ENCODE results near the gene SH2B3.
"Not testable (repeated sequence)": the region's sequence is repeated elsewhere in the genome, so short reads cannot be mapped to it uniquely, and the experiment has no call there.

SH2B3 gene

DNA sequence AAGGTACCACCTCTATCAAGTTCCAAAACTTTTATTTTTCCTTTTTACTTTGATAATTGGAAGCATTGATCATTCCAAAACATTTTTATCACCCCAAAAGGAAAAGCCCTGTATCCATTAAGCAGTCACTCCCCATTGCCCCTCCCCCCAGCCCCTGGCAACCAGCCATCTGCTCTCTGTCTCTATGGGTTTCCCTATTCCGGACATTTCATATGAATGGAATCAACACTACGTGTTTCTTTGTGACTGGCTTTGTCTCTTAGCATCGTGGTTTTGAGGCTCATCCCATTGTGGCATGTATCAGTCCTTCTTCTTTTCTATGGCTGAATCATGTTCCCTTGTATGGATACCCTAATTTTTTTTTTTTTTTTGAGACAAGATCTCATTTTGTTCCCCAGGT is 18.8 kb upstream of the SH2B3 start:
- peak in 1 of 2 experiments; percentile 9 for DNase-seq (ENCODE audit: low read depth in 2 of 2)

DNA sequence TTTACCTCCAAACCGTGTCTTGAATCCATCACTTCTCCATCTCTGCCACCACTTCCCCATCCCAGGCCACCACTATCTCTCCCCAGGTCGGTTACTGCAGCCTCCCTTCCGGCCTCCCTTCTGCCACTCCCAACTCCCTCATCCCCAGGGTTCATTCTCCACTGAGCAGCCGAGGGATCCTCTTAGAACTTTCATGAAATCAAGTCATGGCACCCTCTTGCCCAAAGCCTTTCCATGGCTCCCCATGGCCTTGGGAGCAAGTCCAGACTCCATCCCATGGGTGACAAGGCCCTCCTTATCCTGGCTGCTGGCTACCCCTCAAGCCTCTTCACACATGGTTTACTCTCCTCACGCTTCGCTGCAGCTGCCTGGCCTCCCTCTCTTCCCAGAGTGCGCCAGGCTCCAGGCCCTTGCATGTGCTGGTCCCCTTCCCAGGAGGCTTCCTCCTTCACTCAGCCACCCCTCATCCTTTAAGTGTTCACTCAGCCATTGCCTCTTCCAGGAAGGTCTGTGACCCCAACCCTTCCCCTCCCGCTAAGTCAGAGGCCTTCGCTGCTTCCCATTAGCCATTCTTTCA is 17.9 kb upstream of the SH2B3 start:
- no peak for DNase-seq (ENCODE audit: low read depth in 2 of 2)

DNA sequence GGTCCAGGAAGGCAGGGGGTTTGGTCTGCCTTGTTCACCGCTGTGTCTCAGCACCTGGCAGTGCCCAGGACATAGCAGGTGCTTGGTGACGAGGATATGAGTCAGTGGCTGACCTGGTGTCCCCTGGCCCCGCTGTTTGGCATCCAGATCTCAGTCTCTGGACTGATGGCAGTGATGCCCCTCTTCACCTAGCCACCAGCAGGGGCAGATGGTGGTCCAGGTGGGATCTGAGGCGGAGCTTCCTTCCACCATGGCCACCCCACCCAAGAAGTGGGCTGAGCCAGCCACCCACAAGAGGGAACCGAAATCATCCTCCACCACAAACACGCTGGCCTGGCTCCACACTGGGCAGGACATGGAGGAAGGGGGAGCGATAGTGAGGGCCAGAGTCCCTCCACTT is 16.1 kb upstream of the SH2B3 start:
- no peak for DNase-seq (ENCODE audit: low read depth in 2 of 2)

DNA sequence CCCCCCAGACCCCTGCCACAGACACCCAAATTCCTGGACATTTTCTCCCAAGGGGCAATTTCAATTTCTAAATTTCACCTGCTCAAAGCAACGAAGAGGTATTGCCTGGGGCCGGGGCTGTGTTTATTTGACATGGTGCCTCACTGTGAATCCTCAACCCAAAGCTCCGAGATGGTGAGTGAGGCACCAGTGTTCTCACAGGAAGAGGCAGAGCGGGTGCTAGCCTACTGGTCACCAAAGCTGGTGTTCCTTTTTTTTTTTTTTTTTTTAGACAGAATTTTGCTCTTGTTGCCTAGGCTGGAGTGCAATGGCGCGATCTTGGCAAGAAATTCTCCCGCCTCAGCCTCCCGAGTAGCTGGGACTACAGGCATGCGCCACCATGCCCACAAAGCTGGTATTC is 14.8 kb upstream of the SH2B3 start:
- no peak for DNase-seq (ENCODE audit: low read depth in 2 of 2)

DNA sequence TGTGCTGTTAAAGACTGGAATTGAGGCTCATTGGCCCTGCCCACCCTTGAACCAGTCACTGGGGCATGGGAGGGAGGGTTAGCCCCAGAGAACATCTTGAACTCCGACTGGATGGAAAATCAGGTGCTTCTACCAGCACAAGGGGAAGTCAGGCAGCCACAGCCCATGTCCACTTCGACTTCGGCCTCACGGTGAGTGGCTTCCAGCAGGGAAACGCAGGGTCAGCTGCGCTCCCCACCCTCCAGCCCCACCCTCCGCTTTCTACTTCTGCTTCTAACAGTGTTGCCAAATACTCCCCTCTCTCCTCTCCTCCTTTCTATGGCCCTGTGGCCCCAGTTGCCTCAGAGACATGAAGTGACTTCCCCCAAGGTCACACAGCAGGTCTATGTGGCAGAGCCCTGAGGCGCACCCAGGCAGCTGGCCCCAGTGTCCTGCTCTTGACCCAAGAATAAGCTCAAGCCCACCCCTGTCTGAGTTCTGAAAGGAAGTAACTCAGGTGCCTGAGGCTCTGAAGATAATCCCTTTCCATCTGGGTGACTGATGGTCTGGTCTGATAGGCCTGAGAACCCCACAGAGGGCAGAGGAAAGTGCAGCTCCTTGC is 11.9 kb upstream of the SH2B3 start:
- no peak for DNase-seq (ENCODE audit: low read depth in 2 of 2)

DNA sequence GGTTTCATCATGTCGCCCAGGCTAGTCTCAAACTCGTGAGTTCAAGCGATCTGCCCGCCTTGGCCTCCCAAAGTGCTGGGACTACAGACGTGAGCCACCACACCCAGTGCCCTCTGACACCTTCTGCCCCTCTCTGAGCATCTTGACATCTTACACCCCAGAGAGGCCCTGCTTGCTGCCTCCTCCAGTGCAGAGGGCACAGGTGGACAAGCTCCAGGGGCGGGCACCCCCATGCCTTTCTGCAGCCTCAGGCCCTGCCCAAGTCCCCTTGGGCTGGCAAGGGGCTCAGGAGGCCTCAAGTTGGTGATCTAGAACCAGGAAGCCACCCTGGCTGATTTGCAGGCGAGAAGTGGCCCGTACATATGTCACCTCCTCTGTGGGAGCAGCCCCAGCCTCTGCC is 11.2 kb upstream of the SH2B3 start:
- no peak for DNase-seq (ENCODE audit: low read depth in 2 of 2)

DNA sequence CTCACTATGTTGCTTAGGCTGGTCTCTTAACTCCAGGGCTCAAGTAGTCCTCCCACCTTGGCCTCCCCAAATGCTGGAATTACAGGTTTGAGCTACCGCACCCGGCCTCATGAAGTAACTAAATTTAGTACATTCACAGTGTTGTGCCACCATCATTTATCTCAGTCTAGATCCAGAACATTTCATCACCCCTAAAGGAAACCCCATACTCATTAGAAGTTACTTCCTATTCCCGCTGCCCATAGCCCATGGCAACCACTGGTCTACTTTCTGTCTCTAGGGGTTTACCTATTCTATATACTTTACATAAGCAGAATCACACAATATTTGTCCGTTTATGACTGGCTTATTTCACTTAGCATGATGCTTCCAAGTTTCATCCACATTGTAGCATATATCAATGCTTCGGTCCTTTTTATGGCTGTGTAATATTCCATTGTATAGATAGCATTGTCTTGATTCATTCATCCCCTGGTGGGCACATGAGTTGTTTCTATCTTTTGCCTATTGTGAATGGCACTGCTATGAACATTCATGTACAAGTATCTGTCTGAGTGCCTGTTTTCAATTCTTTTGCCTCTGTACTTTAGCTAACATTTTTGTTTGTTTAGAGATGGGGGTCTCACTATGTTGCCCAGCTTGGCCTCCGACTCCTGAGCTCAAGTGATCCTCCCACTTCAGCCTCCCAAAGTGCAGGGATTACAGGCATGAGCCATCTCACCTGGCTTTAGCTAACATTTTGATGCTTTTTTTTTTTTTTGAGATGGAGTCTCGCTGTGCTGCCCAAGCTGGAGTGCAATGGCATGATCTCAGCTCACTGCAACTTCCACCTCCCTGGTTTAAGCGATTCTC is 10.2 kb upstream of the SH2B3 start:
- no peak for DNase-seq (ENCODE audit: low read depth in 2 of 2)

DNA sequence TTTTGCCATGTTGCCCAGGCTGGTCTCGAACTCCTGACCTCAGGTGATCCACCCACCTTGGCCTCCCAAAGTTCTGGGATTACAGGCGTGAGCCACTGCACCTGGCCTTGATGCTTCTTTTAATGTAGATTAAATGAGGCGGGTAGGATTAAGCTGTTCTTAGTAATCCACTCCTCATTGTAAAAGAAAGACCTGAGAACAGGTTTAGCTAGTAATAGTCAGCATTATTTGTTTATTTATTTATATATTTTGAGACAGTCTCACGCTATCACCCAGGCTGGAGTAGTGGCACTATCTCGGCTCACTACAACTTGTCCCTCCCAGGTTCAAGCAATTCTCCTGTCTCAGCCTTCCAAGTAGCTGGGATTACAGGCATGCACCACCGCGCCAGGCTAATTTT is 9.5 kb upstream of the SH2B3 start:
- DNase-seq (ENCODE audit: low read depth in 2 of 2), result not testable (repeated sequence)

DNA sequence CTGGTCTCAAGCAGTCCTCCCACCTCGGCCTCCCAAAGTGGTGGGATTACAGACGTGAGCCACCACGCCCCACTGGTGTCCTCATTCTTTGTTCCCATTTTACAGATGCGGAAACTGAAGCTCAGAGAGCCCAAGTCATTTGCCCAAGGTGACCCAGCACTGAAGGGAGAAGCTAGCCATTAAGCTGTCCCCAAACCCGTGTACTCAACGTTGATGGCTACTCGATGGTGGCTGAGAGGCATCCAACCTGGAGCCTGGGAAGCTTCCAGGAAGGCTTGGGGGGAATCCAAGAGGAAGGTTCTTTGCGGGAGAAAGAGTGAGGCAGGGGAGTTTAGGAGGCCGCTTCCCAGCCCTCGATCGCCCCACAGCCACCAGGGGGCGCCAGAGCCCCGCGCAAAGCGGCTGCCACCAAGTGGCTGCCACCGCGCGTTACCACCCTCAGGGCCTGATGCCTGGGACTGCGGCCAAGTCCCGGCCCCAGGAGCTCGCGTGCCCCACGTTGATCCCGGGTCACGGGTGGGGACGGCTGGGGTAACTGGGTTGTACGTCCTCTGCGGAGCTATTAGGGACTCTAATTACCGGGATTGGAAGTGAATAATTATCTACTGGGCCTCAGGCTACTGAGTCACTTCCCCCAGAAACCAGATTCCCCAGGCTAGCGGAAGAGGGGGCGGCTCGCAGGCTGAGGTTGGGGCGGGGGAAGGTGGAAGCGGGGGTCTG is 8.8 kb upstream of the SH2B3 start:
- DNase-seq (ENCODE audit: low read depth in 2 of 2), result peak; percentile 30 to 36

DNA sequence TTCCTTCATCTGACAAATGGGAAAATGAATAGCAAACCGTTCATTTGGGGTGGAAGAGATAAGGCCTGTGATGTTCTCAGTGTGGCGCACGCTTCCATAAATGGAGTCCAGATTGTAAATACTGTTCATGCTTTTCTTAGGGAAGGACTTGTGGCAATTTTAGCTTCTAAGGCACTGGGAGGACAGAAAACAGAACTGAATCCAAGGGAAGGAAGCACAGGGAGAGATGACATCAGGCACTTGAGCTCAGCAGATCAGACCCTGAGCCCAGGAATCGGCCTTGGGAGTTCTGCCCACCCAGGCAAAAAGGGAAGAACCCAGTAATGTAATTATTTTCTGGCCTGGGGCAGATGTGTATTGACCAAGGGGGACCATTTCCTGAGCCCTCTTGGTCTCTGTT is 7.2 kb upstream of the SH2B3 start:
- DNase-seq (ENCODE audit: low read depth in 2 of 2), result no peak

DNA sequence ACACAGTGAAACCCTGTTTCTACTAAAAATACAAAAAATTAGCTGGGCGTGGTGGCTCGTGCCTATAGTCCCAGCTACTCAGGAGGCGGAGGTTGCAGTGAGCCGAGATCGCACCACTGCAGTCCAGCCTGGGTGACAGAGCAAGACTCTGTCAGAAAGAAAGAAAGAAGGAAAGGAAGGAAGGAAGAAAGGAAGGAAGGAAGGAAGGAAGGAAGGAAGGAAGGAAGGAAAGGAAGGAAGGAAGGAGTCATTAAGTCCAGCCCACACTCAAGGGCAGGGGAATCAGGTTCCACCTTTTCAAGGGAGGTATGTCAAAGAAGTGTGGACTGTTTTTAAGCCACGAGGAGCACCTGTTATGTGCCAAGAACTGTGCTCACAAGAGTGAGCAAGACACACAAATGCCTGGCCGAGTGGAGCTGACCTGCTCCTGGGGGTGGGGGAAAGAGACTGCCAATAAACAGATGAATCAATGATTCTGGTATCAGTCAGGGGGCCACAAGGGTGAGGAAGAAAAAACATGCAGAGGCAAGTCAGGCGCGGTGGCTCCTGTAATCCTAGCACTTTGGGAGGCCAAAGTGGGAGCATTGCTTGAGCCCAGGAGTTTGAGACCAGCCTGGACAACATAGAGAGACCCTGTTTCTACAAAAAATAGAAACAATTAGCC is 5.8 kb upstream of the SH2B3 start:
- not testable (repeated sequence) for DNase-seq (ENCODE audit: low read depth in 2 of 2)

DNA sequence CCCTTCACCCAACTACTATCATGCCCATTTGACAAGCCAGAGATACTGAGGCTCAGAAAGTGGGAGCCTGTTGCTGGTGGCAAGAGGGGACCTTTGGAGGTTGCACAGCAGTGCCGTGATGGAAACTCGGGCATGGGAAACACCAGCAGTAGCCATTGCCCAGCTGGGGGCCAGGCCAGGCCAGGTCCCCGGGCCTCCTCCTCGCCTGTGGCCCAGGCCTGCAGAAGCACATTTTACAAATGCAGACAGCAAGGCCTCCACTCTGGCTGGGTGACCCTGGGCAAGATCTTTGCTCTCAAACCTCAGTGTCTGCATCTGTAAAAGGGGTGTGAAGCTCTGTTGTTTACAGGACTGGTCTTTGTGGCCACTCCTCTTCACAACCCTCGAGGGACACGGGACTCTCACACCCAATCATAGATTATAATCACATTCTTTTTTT is 4.5 kb upstream of the SH2B3 start:
- DNase-seq (ENCODE audit: low read depth in 2 of 2), result no peak

DNA sequence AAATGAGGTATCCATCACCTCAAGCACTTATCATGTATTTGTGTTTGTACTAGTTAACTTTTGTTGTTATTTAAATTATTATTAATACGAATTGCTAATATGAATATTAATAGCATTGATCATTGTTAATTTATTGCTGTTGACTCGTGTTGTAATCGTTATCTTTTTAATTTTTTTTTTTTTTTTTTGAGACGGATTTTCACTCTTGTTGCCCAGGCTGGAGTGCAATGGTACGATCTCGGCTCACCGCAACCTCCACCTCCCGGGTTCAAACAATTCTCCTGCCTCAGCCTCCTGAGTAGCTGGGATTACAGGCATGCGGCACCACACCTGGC is 3.3 kb upstream of the SH2B3 start:
- not testable (repeated sequence) for DNase-seq (ENCODE audit: low read depth in 2 of 2)

DNA sequence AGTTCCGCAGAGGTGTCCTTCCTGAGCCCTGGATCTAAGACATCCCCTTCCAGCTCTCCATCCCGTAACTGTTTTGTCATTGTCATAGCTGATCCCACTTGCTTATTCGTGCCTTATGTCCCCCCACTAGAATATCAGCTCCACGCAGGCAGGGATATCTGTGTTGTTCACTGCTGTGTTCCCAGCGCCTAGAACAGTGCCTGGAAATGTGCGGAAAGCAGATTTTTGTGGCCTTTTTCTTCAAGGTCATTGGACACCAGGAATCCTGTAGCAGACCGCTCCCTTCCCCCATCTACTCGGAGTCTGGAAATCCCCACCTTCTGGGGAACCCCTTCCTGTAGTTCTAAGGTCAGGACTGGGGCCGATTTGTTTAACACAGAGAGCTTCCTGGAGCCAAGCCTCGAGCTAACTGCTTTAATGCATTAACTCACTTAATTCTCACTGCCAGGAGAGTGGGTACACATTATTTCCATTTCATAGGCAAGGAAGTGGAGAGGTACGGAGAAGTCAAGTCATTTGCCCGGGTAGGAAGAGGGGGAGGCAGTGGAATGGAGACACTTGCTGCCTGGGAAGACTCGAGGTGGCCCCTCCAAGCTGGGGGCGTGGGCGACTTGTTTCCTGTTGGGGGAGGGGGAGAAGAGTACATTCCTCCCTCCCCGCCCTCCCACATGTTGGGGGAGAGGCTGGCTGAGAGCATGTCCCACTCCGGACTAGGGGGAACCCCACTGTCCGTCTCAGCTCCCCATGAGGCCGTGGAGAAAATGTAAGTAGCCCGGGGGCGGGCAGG is 1.2 kb upstream of the SH2B3 start:
- peak; percentile 9 to 11 for DNase-seq (ENCODE audit: low read depth in 2 of 2)

DNA sequence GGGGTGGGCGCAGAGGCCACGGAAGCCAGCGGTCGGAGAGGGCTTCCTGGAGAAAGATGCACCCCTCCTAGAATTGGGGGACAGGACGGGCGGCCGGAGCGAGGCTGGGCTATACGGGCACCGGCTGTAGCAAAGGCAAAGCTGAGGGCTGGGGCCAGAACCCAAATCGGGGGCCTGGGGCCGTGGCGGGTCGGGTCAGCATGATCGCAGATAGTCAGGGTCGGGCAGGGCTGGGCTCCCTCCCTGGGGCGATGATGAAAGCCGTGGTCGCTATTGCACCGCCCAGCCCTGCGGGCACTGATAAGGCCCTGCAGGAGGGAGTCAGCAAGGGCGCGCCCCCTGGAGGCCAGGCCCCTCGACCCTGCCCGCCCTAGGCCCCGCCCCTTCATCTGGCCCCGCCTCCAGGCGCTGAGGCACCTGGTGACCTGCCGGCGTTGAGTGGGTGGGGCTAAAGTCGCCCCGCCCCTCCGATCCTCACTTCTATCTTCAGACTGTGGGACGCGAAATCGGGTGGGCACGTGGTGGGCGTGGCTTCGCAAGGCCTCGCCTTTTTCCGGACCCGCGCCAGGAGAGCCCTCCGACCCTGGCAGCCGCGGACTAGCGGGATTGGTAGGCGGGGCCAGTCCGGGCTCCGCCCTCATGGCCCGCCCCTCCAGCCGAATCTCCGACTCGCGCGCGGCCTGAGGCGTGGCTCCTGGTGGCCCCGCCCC is 419 bp upstream of the SH2B3 start:
- DNase-seq (ENCODE audit: low read depth in 2 of 2), result peak; percentile 83 to 85

DNA sequence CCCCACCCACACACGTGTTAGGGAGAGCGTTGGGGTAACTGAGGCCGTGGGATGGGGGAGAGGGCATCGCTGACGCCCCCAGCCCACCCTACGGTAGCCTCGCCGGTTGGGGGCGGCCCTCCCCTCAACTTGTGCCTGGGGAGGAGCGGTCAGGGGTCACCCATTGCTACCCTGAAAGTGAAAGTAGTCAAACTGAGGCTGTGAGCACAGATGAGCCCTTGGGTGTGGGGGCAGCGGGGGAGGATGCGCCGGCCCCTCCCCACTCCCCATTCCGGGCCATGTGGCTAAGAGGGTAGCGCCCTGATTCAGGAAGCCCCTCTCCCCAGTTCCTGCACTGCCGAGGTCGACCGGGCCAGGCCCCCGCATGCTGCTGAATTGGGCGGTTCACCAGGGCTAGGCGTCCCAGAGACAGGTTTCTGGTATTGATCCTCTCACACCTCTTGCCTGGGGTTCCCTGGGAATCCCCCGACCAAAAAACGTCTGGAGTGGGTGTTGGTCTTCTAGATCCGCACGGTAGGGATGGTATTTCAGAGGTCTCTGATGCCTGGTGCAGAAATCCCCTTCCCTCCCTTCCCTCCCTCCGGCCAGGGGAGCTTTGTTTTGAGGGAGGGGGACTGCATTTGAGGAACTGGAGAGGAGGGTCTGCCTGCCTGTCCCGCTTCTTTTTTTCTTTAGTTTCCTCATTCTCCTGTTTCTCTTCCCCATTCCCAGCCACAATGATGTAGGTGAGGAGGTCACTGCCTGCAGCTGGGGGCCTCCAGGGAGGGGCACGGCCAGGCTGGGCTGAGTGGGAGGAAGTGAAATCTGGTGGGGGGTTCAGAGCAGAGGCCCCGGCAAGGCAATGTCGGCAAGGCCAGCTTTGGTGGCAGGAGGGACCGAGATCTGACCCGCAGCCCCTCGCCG is 1.0 kb downstream of the SH2B3 start:
- DNase-seq (ENCODE audit: low read depth in 2 of 2), result no peak

DNA sequence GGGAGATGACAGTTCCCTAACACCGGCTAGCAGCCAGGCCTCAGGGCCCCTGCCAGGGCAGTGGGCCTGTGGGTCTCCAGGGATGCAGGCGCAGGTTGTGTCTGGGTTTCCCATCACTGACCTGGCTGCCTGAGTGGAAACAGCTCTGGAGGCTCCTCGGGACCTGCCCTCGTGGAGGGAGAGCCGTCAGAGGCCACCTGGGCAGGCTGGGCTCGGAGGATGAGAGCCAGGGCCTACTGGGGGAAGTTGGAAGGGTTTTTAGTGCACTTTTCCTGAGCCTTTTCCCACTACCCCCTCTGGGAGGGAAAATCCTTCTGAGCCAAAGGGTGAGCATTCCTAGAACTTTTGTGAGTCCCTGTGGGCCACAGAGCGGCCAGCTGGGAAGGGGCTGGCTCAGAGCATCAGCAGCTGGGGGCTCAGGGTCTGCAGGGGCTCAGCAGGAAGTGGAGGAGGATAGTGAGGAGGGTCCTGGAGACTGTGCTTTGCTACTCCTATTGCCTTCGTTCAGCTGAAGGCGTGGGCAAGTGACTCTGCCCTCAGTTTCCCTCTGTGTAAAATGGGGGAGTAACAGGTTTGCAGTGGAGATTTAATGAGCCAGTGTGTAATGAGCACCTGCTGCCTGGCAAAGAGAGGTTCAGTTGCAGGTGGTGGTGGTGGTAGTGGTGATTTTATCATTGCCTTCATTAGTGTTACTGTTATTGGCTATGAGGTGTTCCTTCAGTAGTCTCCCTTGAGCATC is 1.8 kb downstream of the SH2B3 start:
- DNase-seq (ENCODE audit: low read depth in 2 of 2), result no peak

DNA sequence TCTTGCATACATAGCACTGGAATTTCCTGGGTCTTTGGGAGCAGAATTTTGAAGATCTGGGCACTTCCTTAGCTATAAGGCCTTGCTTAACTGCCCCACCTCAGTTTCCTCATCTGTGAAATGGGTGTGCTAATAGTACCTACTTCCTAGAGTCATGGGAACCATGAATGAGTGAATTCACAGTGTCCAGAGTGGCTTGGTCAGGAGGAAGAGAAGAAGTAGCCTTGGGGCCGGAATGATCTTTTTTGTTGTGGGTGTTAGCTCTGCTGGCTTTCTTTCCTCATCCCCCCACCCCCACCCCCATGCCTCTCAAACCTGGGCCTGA is 2.4 kb downstream of the SH2B3 start:
- DNase-seq (ENCODE audit: low read depth in 2 of 2), result no peak

All from fibroblast of skin of left biceps (primary cell).